ENCODE data around the gene C10orf71.

Gene C10orf71

GRCh38 chr10:49347827-49348226 is 48.9 kb downstream of the C10orf71 start:
- DNase-seq, result no peak

GRCh38 chr10:49348593-49348992 is 49.6 kb downstream of the C10orf71 start:
- no peak for DNase-seq

GRCh38 chr10:49349390-49349789 is 50.4 kb downstream of the C10orf71 start:
- DNase-seq, result no peak

- no peak for DNase-seq
These were observed 51.2 kb downstream of the C10orf71 start for GRCh38 chr10:49350138-49350537.

GRCh38 chr10:49350846-49351532 is 52.0 kb downstream of the C10orf71 start:
- DNase-seq, result no peak

- DNase-seq, result no peak
These were observed 52.7 kb downstream of the C10orf71 start for GRCh38 chr10:49351669-49352068.

GRCh38 chr10:49352323-49352722 is 53.4 kb downstream of the C10orf71 start:
- no peak for DNase-seq

- DNase-seq, result no peak
These were observed 54.3 kb downstream of the C10orf71 start for GRCh38 chr10:49353026-49353894.

GRCh38 chr10:49353895-49354566 is 55.1 kb downstream of the C10orf71 start:
- DNase-seq, result no peak

GRCh38 chr10:49354593-49354992 is 55.6 kb downstream of the C10orf71 start:
- no peak for DNase-seq

- DNase-seq, result no peak
These were observed 56.3 kb downstream of the C10orf71 start for GRCh38 chr10:49355221-49355620.

- no peak for DNase-seq
These were observed 57.2 kb downstream of the C10orf71 start for GRCh38 chr10:49356181-49356580.

GRCh38 chr10:49356944-49357343 is 58.0 kb downstream of the C10orf71 start:
- DNase-seq, result no peak

- DNase-seq, result no peak
These were observed 58.9 kb downstream of the C10orf71 start for GRCh38 chr10:49357910-49358309.

- DNase-seq, result no peak
These were observed 60.6 kb downstream of the C10orf71 start for GRCh38 chr10:49359349-49360270.

GRCh38 chr10:49360271-49361177 is 61.6 kb downstream of the C10orf71 start:
- DNase-seq, result no peak

GRCh38 chr10:49361178-49361554 is 62.2 kb downstream of the C10orf71 start:
- DNase-seq, result no peak

GRCh38 chr10:49361735-49362568 is 63.0 kb downstream of the C10orf71 start:
- no peak for DNase-seq

- DNase-seq, result no peak
These were observed 63.8 kb downstream of the C10orf71 start for GRCh38 chr10:49362596-49363260.
